ENCODE data around the gene RFX2. TPM values are rescaled to one million over a fixed set of nuclear protein-coding genes. Genes with fewer than 3 reads are reported as not detected.

Gene RFX2
- total RNA-seq, 1 experiment from 2014 or later = 3.7 TPM

DNA sequence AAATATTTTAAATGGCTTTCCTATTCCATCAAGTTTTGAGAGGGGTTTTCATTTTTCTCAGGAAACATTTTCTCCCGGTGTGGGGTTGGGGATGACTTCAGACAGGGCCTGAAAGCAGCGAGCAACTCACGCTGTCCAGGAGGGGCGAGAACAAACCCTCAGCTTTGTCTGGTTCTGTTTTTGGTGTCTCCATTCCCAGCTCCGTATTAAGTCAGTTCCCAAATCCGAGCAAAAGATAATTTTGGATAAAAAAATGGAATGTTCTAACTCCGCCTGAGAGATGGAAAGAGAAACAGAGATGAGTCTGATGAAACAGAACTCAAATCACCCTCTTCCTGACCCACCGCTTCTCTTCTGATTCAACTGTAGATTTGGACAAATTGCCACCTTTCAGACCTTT, 38.4 kb downstream of the RFX2 start:
- Histone ChIP-seq H3K56ac (ENCODE audit: insufficient read length, low read depth, low read length) (no peak overlapping the region), H2BK15ac (ENCODE audit: low read depth, low read length) (no peak overlapping the region), H3K79me1 (ENCODE audit: insufficient read depth, low read depth, low read length, poor library complexity, severe bottlenecking) (no peaks in the 10 kb centered on the region), H2BK5ac (ENCODE audit: insufficient read length, low read length) (no peak overlapping the region), H2AFZ (ENCODE audit: low read length) (no peak overlapping the region), H3K23me2 (ENCODE audit: insufficient read length, low read depth, low read length, poor library complexity, severe bottlenecking) (no peaks in the 10 kb centered on the region), H4K91ac (ENCODE audit: insufficient read length, low read depth, low read length) (no peak overlapping the region), H4K5ac (ENCODE audit: insufficient read length, low read depth, low read length) (no peak overlapping the region), H2BK12ac (ENCODE audit: insufficient read length, low read depth, low read length) (no peak overlapping the region), H3K9me3 (ENCODE audit: control insufficient read depth, low read depth, low read length) (no peaks in the 10 kb centered on the region), H3K23ac (ENCODE audit: insufficient read length, low read depth, low read length) (no peak overlapping the region), H3K14ac (ENCODE audit: insufficient read depth, low read length) (no peak overlapping the region), H2BK20ac (ENCODE audit: low read depth, low read length, poor library complexity, severe bottlenecking) (no peak overlapping the region), H3K18ac (ENCODE audit: insufficient read length, low read depth, low read length) (no peak overlapping the region), H4K8ac (replicated peaks; ENCODE audit: insufficient read length, low read depth, low read length) (no peak overlapping the region), H3K27me3 (ENCODE audit: insufficient read depth, low read length) (no peaks in the 10 kb centered on the region), H2BK120ac (ENCODE audit: low read depth, low read length, poor library complexity, severe bottlenecking) (no peak overlapping the region), H3K79me2 (ENCODE audit: insufficient read depth, low read length) (no peaks in the 10 kb centered on the region), H3K4ac (ENCODE audit: low read depth, low read length) (no peak overlapping the region), H2AK5ac (ENCODE audit: insufficient read length, low read length) (no peak overlapping the region), H3K9ac (ENCODE audit: extremely low read depth, insufficient read length, low read length) (no peak overlapping the region), H3K27ac (ENCODE audit: insufficient read length, low read depth, low read length) (no peak overlapping the region), H3K4me1 (ENCODE audit: insufficient read depth, low read length) (no peaks in the 10 kb centered on the region; the same call in 1 of the 2 replicates), H3K4me2 (ENCODE audit: insufficient read depth, insufficient read length, low read length) (no peak overlapping the region), H4K20me1 (ENCODE audit: control insufficient read depth, insufficient read depth, insufficient read length) (no peaks in the 10 kb centered on the region), H3T11ph (ENCODE audit: low read length) (no peak overlapping the region)
- Mint-ChIP-seq H3K9me3 (peaks cover 4 to 6% of the 10 kb centered on the region in 2 experiments), H3K4me3 (no peak overlapping the region), H3K4me1 (peaks cover 2 to 4% of the 10 kb centered on the region in 2 experiments), H3K36me3 (ENCODE audit: insufficient read depth in 1 of 3, low read depth in 3 of 3) (no peaks in the 10 kb centered on the region; a peak in 1 of 7 replicates), H3K27me3 (ENCODE audit: low read depth) (peaks cover 30% of the 10 kb centered on the region), H3K27ac (no peak overlapping the region)
- DNase-seq = no peak
- TF ChIP-seq, protein P1, sequence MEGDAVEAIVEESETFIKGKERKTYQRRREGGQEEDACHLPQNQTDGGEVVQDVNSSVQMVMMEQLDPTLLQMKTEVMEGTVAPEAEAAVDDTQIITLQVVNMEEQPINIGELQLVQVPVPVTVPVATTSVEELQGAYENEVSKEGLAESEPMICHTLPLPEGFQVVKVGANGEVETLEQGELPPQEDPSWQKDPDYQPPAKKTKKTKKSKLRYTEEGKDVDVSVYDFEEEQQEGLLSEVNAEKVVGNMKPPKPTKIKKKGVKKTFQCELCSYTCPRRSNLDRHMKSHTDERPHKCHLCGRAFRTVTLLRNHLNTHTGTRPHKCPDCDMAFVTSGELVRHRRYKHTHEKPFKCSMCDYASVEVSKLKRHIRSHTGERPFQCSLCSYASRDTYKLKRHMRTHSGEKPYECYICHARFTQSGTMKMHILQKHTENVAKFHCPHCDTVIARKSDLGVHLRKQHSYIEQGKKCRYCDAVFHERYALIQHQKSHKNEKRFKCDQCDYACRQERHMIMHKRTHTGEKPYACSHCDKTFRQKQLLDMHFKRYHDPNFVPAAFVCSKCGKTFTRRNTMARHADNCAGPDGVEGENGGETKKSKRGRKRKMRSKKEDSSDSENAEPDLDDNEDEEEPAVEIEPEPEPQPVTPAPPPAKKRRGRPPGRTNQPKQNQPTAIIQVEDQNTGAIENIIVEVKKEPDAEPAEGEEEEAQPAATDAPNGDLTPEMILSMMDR (conservative IDR thresholded peaks at IDR 0.05) = no peak
- no CpG with 5 or more reads among the region's 8 CpGs for WGBS (ENCODE audit: extremely low coverage, insufficient read length, low lambda C conversion rate)
